Endodermal cell (in vitro differentiated cells): ENCODE results near the gene ARHGEF12. TPM values are rescaled to one million over a fixed set of nuclear protein-coding genes. Genes with fewer than 3 reads are reported as not detected.
A peak's percentile ranks its signal among the peaks of the same experiment; 100 is the strongest.

ENCODE experiments used
- DNase-seq: peaks from one replicate; pipeline ENCODE4 v3.0.0-alpha.2; 2017
- H3K27ac ChIP-seq: 2 replicates; pipeline ENCODE4 v1.5.1; 2013; ENCODE audit warnings: mild to moderate bottlenecking, low read depth, low read length, moderate library complexity
- H3K27me3 ChIP-seq: 2 replicates; pipeline ENCODE4 v1.6.1; 2013; ENCODE audit warnings: mild to moderate bottlenecking, low read length, moderate library complexity; ENCODE audit not compliant: insufficient read depth, control insufficient read depth, poor library complexity, severe bottlenecking
- H3K36me3 ChIP-seq: 2 replicates; pipeline ENCODE4 v1.7.0; 2013; ENCODE audit warnings: mild to moderate bottlenecking, low read length, moderate library complexity; ENCODE audit not compliant: control insufficient read depth, insufficient read depth
- H3K4me1 ChIP-seq: one replicate; pipeline ENCODE4 v1.7.0; 2013; ENCODE audit warnings: low read length; ENCODE audit not compliant: control insufficient read depth, insufficient read depth
- H3K4me3 ChIP-seq: 2 replicates; pipeline ENCODE4 v1.5.1; 2013; ENCODE audit warnings: mild to moderate bottlenecking, low read length, moderate library complexity
- H3K9ac ChIP-seq: 2 replicates; pipeline ENCODE4 v1.6.1; 2013; ENCODE audit warnings: mild to moderate bottlenecking, low read length, moderate library complexity; ENCODE audit not compliant: poor library complexity, severe bottlenecking; ENCODE audit errors: extremely low read depth
- H3K9me3 ChIP-seq: 2 replicates; pipeline ENCODE4 v1.6.1; 2013; ENCODE audit warnings: mild to moderate bottlenecking, low read length, moderate library complexity; ENCODE audit not compliant: control insufficient read depth
- H3K27ac Mint-ChIP-seq: 2 replicates; pipeline ENCODE4 v1.8.0; 2020; ENCODE audit warnings: mixed read lengths
- H3K27me3 Mint-ChIP-seq: 2 replicates; pipeline ENCODE4 v1.8.0; 2021; ENCODE audit warnings: mild to moderate bottlenecking, mixed read lengths; ENCODE audit not compliant: insufficient read depth
- H3K36me3 Mint-ChIP-seq: 2 replicates; pipeline ENCODE4 v1.8.0; 2020; ENCODE audit warnings: low read depth, mixed read lengths
- H3K4me1 Mint-ChIP-seq: 2 replicates; pipeline ENCODE4 v1.8.0; 2020; ENCODE audit warnings: mixed read lengths
- H3K4me3 Mint-ChIP-seq: 2 replicates; pipeline ENCODE4 v1.8.0; 2020; ENCODE audit warnings: mild to moderate bottlenecking, moderate library complexity, mixed read lengths
- H3K9me3 Mint-ChIP-seq: 2 replicates; pipeline ENCODE4 v1.8.0; 2020; ENCODE audit warnings: mild to moderate bottlenecking, mixed read lengths
- WGBS, 2 experiments: methylation state at CpG; one replicate each; pipeline versions ENCODE4 v1.1.5 to v1.1.7; 2013; ENCODE audit warnings: missing lambda C conversion rate in 2 of 2, mixed read lengths in 1 of 2; ENCODE audit not compliant: insufficient coverage in 1 of 2, insufficient read length in 1 of 2; 5-methylcytosine and 5-hydroxymethylcytosine counted together
- total RNA-seq, 2 donors: library from RNA; stranded (reverse); fragmentation: NEBNext Ultra II Directional in 1 of 2; extraction: Animal tissue kit (Norgen Biotek cat#: 25700) in 1 of 2; gene quantifications; 2 replicates in 1 of 2; 3 replicates in 1 of 2; pipeline ENCODE4 v1.2.1, GENCODE V29; 2021
- TF ChIP-seq, protein P1 (sequence below): fragments of 200-600 bp; sonication (generic); conservative IDR thresholded peaks from 2 replicates; pipeline ENCODE4 v1.5.0; 2021; ENCODE audit warnings: antibody characterized with exemption, mild to moderate bottlenecking

ARHGEF12 gene
- total RNA-seq, 2 donors from 2014 or later: 35.3 to 38.7 TPM

DNA sequence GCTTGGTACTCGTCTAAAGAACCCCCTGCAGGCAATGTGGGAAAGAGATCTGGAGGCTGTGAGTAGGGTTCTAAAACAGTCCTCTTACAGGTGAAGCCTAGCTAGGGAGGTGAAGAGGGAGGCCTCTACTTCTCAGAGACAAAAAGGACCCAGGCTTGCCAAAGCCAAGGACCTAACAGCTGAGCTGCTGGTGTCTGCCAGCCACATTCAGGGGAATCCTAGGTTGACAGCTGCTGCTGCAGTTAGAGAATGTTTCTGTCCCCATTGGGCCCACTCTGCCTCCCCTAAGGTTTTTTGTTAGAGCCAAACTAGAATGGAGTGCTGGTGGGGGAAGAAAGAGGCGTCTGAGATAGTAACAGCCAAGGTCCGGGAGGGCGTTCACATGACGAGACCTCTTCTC lies 37.8 kb upstream of the ARHGEF12 start:
- no peaks in the 10 kb centered on the region for H3K36me3 Mint-ChIP-seq
- H3K4me1 Mint-ChIP-seq: peaks cover 12% of the 10 kb centered on the region
- no peak overlapping the region for H3K9ac ChIP-seq
- H3K27ac Mint-ChIP-seq: no peak overlapping the region
- H3K4me3 ChIP-seq: no peak overlapping the region
- peaks cover 2% of the 10 kb centered on the region for H3K4me1 ChIP-seq
- DNase-seq: no peak
- H3K9me3 ChIP-seq: no peaks in the 10 kb centered on the region
- no peak overlapping the region for H3K4me3 Mint-ChIP-seq
- TF ChIP-seq, protein P1, sequence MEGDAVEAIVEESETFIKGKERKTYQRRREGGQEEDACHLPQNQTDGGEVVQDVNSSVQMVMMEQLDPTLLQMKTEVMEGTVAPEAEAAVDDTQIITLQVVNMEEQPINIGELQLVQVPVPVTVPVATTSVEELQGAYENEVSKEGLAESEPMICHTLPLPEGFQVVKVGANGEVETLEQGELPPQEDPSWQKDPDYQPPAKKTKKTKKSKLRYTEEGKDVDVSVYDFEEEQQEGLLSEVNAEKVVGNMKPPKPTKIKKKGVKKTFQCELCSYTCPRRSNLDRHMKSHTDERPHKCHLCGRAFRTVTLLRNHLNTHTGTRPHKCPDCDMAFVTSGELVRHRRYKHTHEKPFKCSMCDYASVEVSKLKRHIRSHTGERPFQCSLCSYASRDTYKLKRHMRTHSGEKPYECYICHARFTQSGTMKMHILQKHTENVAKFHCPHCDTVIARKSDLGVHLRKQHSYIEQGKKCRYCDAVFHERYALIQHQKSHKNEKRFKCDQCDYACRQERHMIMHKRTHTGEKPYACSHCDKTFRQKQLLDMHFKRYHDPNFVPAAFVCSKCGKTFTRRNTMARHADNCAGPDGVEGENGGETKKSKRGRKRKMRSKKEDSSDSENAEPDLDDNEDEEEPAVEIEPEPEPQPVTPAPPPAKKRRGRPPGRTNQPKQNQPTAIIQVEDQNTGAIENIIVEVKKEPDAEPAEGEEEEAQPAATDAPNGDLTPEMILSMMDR: no peak
- H3K36me3 ChIP-seq: no peaks in the 10 kb centered on the region
- H3K27me3 ChIP-seq: peaks cover 12% of the 10 kb centered on the region
- WGBS, 2 experiments: 78 to 85% methylated on average over 5 of the region's 5 CpGs
- no peak overlapping the region for H3K27ac ChIP-seq
- H3K9me3 Mint-ChIP-seq: no peaks in the 10 kb centered on the region
- H3K27me3 Mint-ChIP-seq: peaks cover 16% of the 10 kb centered on the region

GRCh38 chr11:120302001-120302805 lies 34.0 kb upstream of the ARHGEF12 start:
- Histone ChIP-seq H3K27me3 (no peaks in the 10 kb centered on the region), H3K9ac (no peak overlapping the region), H3K9me3 (no peaks in the 10 kb centered on the region), H3K4me3 (no peak overlapping the region), H3K27ac (no peak overlapping the region), H3K36me3 (no peaks in the 10 kb centered on the region), H3K4me1 (peaks cover 2% of the 10 kb centered on the region)
- Mint-ChIP-seq H3K4me1 (peaks cover 18% of the 10 kb centered on the region), H3K9me3 (no peaks in the 10 kb centered on the region), H3K36me3 (no peaks in the 10 kb centered on the region), H3K4me3 (no peak overlapping the region), H3K27me3 (peaks cover 9% of the 10 kb centered on the region), H3K27ac (peak overlapping the region; percentile 18)
- DNase-seq: peak; percentile 69
- 80 to 85% methylated on average over 1 to 6 of the region's 6 CpGs for WGBS, 2 experiments
- TF ChIP-seq, protein P1: no peak

DNA sequence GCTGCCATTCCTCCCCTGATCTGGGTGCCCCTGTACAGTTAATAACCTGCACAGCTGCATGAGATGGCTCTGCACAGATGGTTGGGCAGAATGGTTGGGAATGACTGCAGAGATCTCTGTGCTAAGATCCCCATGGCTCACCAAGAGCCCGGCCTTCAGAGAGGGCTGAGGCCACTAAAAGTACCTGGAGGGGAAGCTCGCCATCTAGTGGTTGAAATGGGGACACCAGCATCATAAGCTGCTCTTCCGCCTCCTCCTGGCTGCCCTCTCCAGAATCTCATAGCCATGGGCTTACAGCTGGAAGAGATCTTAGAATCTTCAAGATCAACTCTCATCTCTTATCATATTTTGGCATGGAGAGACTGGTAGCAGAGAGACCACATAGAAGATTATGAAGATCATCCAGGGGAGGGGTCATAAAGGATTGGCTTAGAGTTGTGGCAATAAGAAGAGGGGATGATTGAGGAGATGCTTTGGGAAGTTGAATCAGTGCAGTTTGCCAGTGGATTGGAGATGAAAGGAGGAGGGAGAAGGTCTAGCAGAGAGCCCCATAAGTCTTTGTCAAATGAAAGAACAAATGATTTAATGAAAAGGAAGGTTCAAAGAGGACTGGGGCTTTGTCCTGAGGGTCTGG lies 33.1 kb upstream of the ARHGEF12 start:
- H3K9ac ChIP-seq: no peak overlapping the region
- Mint-ChIP-seq H3K4me3 (no peak overlapping the region), H3K27me3 (peaks cover 9% of the 10 kb centered on the region), H3K9me3 (no peaks in the 10 kb centered on the region), H3K4me1 (peaks cover 18% of the 10 kb centered on the region), H3K36me3 (no peaks in the 10 kb centered on the region), H3K27ac (no peak overlapping the region)
- H3K9me3 ChIP-seq: no peaks in the 10 kb centered on the region
- 19 to 40% methylated on average over 1 to 3 of the region's 3 CpGs for WGBS, 2 experiments
- TF ChIP-seq, protein P1: peak; percentile 97
- H3K36me3 ChIP-seq: no peaks in the 10 kb centered on the region
- no peak overlapping the region for H3K27ac ChIP-seq
- peaks cover 2% of the 10 kb centered on the region for H3K4me1 ChIP-seq
- peak; percentile 94 for DNase-seq
- no peak overlapping the region for H3K4me3 ChIP-seq
- no peaks in the 10 kb centered on the region for H3K27me3 ChIP-seq
